Hepatocyte (in vitro differentiated cells): ENCODE data around the gene NF2. TPM values are rescaled to one million over a fixed set of nuclear protein-coding genes. Genes with fewer than 3 reads are reported as not detected.

ENCODE experiments used
- DNase-seq: peaks from one replicate; pipeline ENCODE4 v3.0.0-alpha.2; 2016; ENCODE audit warnings: low spot score
- H2AFZ ChIP-seq: fragments of 200-600 bp; sonication (generic); 2 replicates; pipeline ENCODE4 v1.6.0; 2016; ENCODE audit warnings: antibody characterized with exemption, mild to moderate bottlenecking
- H3K27ac ChIP-seq: fragments of 200-600 bp; sonication (generic); 2 replicates; pipeline ENCODE4 v1.5.1; 2016; ENCODE audit warnings: mild to moderate bottlenecking
- H3K27me3 ChIP-seq: fragments of 200-600 bp; sonication (generic); 2 replicates; pipeline ENCODE4 v1.6.1; 2016
- H3K36me3 ChIP-seq: fragments of 200-600 bp; sonication (generic); replicated peaks from 2 replicates; pipeline ENCODE4 v1.5.1; 2016; ENCODE audit warnings: low read depth; ENCODE audit not compliant: insufficient read depth
- H3K4me1 ChIP-seq: fragments of 200-600 bp; sonication (generic); 2 replicates; pipeline ENCODE4 v1.5.1; 2016; ENCODE audit warnings: mild to moderate bottlenecking, moderate library complexity; ENCODE audit not compliant: insufficient read depth
- H3K4me2 ChIP-seq: fragments of 200-600 bp; sonication (generic); 2 replicates; pipeline ENCODE4 v1.6.0; 2016
- H3K4me3 ChIP-seq: fragments of 200-600 bp; sonication (generic); 2 replicates; pipeline ENCODE4 v1.5.1; 2016; ENCODE audit warnings: mild to moderate bottlenecking
- H3K79me2 ChIP-seq: fragments of 200-600 bp; sonication (generic); 2 replicates; pipeline ENCODE4 v1.6.0; 2017; ENCODE audit warnings: mild to moderate bottlenecking
- H3K9me2 ChIP-seq: fragments of 200-600 bp; sonication (generic); replicated peaks from 2 replicates; pipeline ENCODE4 v1.6.0; 2017; ENCODE audit warnings: mild to moderate bottlenecking; ENCODE audit not compliant: insufficient read depth
- H3K9me3 ChIP-seq: fragments of 200-600 bp; sonication (generic); 2 replicates; pipeline ENCODE4 v1.5.1; 2016; ENCODE audit warnings: low read depth, mild to moderate bottlenecking
- H4K20me1 ChIP-seq: fragments of 200-600 bp; sonication (generic); 2 replicates; pipeline ENCODE4 v1.6.0; 2016; ENCODE audit warnings: mild to moderate bottlenecking; ENCODE audit not compliant: insufficient read depth, poor library complexity, severe bottlenecking
- CTCF ChIP-seq: fragments of 200-600 bp; sonication (generic); IDR thresholded peaks from 2 replicates; pipeline ENCODE4 v1.5.1; 2016; ENCODE audit warnings: antibody characterized with exemption, mild to moderate bottlenecking; ENCODE audit not compliant: poor library complexity
- EZH2 ChIP-seq: fragments of 200-600 bp; sonication (generic); IDR thresholded peaks from 2 replicates; pipeline ENCODE4 v1.6.1; 2016; ENCODE audit warnings: antibody characterized with exemption, mild to moderate bottlenecking, borderline replicate concordance
- EZH2phosphoT487 ChIP-seq: fragments of 200-600 bp; sonication (generic); IDR thresholded peaks from one replicate; pipeline ENCODE4 v1.6.1; 2018; ENCODE audit warnings: antibody characterized with exemption, mild to moderate bottlenecking, low read depth, moderate library complexity; ENCODE audit not compliant: unreplicated experiment, severe bottlenecking
- WGBS: methylation state at CpG from one replicate; pipeline ENCODE4 v1.1.6; 2016; ENCODE audit warnings: low lambda C conversion rate; ENCODE audit errors: missing lambda C conversion rate; 5-methylcytosine and 5-hydroxymethylcytosine counted together
- polyA plus RNA-seq: library from polyadenylated mRNA; unstranded; fragments of >200 nt; fragmentation: Nextera tagmentation; extraction: Ambion mirVana; gene quantifications from 2 replicates; pipeline ENCODE4 v1.2.1, GENCODE V29; 2016
- total RNA-seq: library from RNA; depleted of rRNA; stranded (reverse); fragments of >200 nt; gene quantifications from 2 replicates; pipeline ENCODE4 v1.2.3, GENCODE V29; 2014

Gene NF2
- total and polyA plus RNA-seq, 2 experiments from 2014 or later = 18.5 to 30.7 TPM

- no peaks in the 10 kb centered on the region for H3K9me3 ChIP-seq
- 96% methylated on average over 4 of the region's 4 CpGs for WGBS
- no peaks in the 10 kb centered on the region for H4K20me1 ChIP-seq
- no peak overlapping the region for H3K4me2 ChIP-seq
- H3K9me2 ChIP-seq = no peaks in the 10 kb centered on the region
- no peaks in the 10 kb centered on the region for H3K4me1 ChIP-seq
- no peak for TF ChIP-seq EZH2phosphoT487
- TF ChIP-seq CTCF = no peak
- TF ChIP-seq EZH2 = no peak
- DNase-seq = no peak
- no peaks in the 10 kb centered on the region for H3K36me3 ChIP-seq
- no peaks in the 10 kb centered on the region for H3K79me2 ChIP-seq
- no peaks in the 10 kb centered on the region for H3K27me3 ChIP-seq
- H3K4me3 ChIP-seq = no peak overlapping the region
- H2AFZ ChIP-seq = no peak overlapping the region
- H3K27ac ChIP-seq = no peak overlapping the region
These were observed 80.1 kb downstream of the NF2 start for GRCh38 chr22:29683536-29683935.

- H3K4me2 ChIP-seq = no peak overlapping the region
- TF ChIP-seq EZH2 = no peak
- no peak for TF ChIP-seq CTCF
- TF ChIP-seq EZH2phosphoT487 = no peak
- no peaks in the 10 kb centered on the region for H4K20me1 ChIP-seq
- no peak overlapping the region for H2AFZ ChIP-seq
- H3K9me3 ChIP-seq = no peaks in the 10 kb centered on the region
- no peak overlapping the region for H3K4me3 ChIP-seq
- no peaks in the 10 kb centered on the region for H3K9me2 ChIP-seq
- no peak for DNase-seq
- WGBS = 100% methylated on average over 4 of the region's 4 CpGs
- no peaks in the 10 kb centered on the region for H3K79me2 ChIP-seq
- no peaks in the 10 kb centered on the region for H3K27me3 ChIP-seq
- no peaks in the 10 kb centered on the region for H3K36me3 ChIP-seq
- no peak overlapping the region for H3K27ac ChIP-seq
- no peaks in the 10 kb centered on the region for H3K4me1 ChIP-seq
These were observed 80.8 kb downstream of the NF2 start for GRCh38 chr22:29684244-29684643.

GRCh38 chr22:29689206-29689879 is 85.9 kb downstream of the NF2 start:
- no peak for TF ChIP-seq EZH2
- TF ChIP-seq EZH2phosphoT487 = no peak
- no peak for TF ChIP-seq CTCF
- Histone ChIP-seq H3K4me1 (peaks cover 10% of the 10 kb centered on the region), H4K20me1 (no peaks in the 10 kb centered on the region), H3K27ac (peak overlapping the region; percentile 45), H3K27me3 (no peaks in the 10 kb centered on the region), H2AFZ (no peak overlapping the region), H3K4me3 (no peak overlapping the region), H3K36me3 (no peaks in the 10 kb centered on the region), H3K79me2 (no peaks in the 10 kb centered on the region), H3K9me2 (no peaks in the 10 kb centered on the region), H3K9me3 (no peaks in the 10 kb centered on the region), H3K4me2 (peak overlapping the region; percentile 28)
- 53% methylated on average over 5 of the region's 5 CpGs for WGBS
- no peak for DNase-seq
